ENCODE data around the gene FOXL2NB. TPM values are rescaled to one million over a fixed set of nuclear protein-coding genes. Genes with fewer than 3 reads are reported as not detected.
A peak's percentile ranks its signal among the peaks of the same experiment; 100 is the strongest.

The FOXL2NB gene
- total RNA-seq, 1 donor from 2014 or later: under 0.01 TPM

GRCh38 chr3:138944929-138945708, 1.9 kb upstream of the FOXL2NB start:
- FAIRE-seq (no peak), DNase-seq (ENCODE audit: low read depth) (no peak)
- H3K27me3 ChIP-seq (ENCODE audit: control insufficient read depth, insufficient read depth, low read length): peaks cover 52% of the 10 kb centered on the region
- no peaks in the 10 kb centered on the region for H3K36me3 ChIP-seq (ENCODE audit: control insufficient read depth, insufficient read depth, low read length)
- no peak overlapping the region for H3K4me3 ChIP-seq (ENCODE audit: low read depth, low read length)
- TF ChIP-seq CTCF (IDR thresholded peaks at IDR 0.05; ENCODE audit: insufficient read depth, low read length, severe bottlenecking): no peak

GRCh38 chr3:138945709-138946662, 1.0 kb upstream of the FOXL2NB start:
- peak; percentile 45 for DNase-seq (ENCODE audit: low read depth)
- Histone ChIP-seq H3K4me3 (ENCODE audit: low read depth, low read length) (peak overlapping the region; percentile 34), H3K27me3 (ENCODE audit: control insufficient read depth, insufficient read depth, low read length) (peaks cover 51% of the 10 kb centered on the region), H3K36me3 (ENCODE audit: control insufficient read depth, insufficient read depth, low read length) (no peaks in the 10 kb centered on the region)
- no peak for FAIRE-seq
- TF ChIP-seq CTCF (IDR thresholded peaks at IDR 0.05; ENCODE audit: insufficient read depth, low read length, severe bottlenecking): peak; percentile 54

- FAIRE-seq: no peak
- Histone ChIP-seq H3K4me3 (ENCODE audit: low read depth, low read length) (peak overlapping the region; percentile 34), H3K36me3 (ENCODE audit: control insufficient read depth, insufficient read depth, low read length) (no peaks in the 10 kb centered on the region), H3K27me3 (ENCODE audit: control insufficient read depth, insufficient read depth, low read length) (peaks cover 47% of the 10 kb centered on the region)
- no peak for DNase-seq (ENCODE audit: low read depth)
- TF ChIP-seq CTCF (IDR thresholded peaks at IDR 0.05; ENCODE audit: insufficient read depth, low read length, severe bottlenecking): no peak
These were observed 591 bp downstream of the FOXL2NB start for GRCh38 chr3:138947495-138948121.

GRCh38 chr3:138948371-138949001, 1.5 kb downstream of the FOXL2NB start:
- H3K27me3 ChIP-seq (ENCODE audit: control insufficient read depth, insufficient read depth, low read length): peaks cover 39% of the 10 kb centered on the region
- DNase-seq (ENCODE audit: low read depth) (no peak), FAIRE-seq (no peak)
- no peak for TF ChIP-seq CTCF (IDR thresholded peaks at IDR 0.05; ENCODE audit: insufficient read depth, low read length, severe bottlenecking)
- no peak overlapping the region for H3K4me3 ChIP-seq (ENCODE audit: low read depth, low read length)
- H3K36me3 ChIP-seq (ENCODE audit: control insufficient read depth, insufficient read depth, low read length): no peaks in the 10 kb centered on the region

GRCh38 chr3:138949002-138949418, 2.0 kb downstream of the FOXL2NB start:
- H3K4me3 ChIP-seq (ENCODE audit: low read depth, low read length): no peak overlapping the region
- no peaks in the 10 kb centered on the region for H3K36me3 ChIP-seq (ENCODE audit: control insufficient read depth, insufficient read depth, low read length)
- FAIRE-seq (no peak), DNase-seq (ENCODE audit: low read depth) (no peak)
- TF ChIP-seq CTCF (IDR thresholded peaks at IDR 0.05; ENCODE audit: insufficient read depth, low read length, severe bottlenecking): no peak
- peaks cover 35% of the 10 kb centered on the region for H3K27me3 ChIP-seq (ENCODE audit: control insufficient read depth, insufficient read depth, low read length)

Data from bronchial epithelial cell (primary cell).